Effector CD8-positive, alpha-beta T cell (primary cell): ENCODE measurements around the gene DOCK10.
"Not testable (repeated sequence)": the region's sequence is repeated elsewhere in the genome, so short reads cannot be mapped to it uniquely, and the experiment has no call there.

Source experiments
- DNase-seq: peaks from one replicate; lab custom pipeline; 2025; lab: John Stamatoyannopoulos, UW

Gene DOCK10

GRCh38 chr2:224947566-224947965 is 94.7 kb downstream of the DOCK10 start:
- no peak for DNase-seq

- no peak for DNase-seq
These were observed 95.4 kb downstream of the DOCK10 start for GRCh38 chr2:224946895-224947294.

- DNase-seq, result no peak
These were observed 97.3 kb downstream of the DOCK10 start for GRCh38 chr2:224944707-224945547.

- not testable (repeated sequence) for DNase-seq
These were observed 98.6 kb downstream of the DOCK10 start for GRCh38 chr2:224943601-224944041.

GRCh38 chr2:224941960-224942359 is 100.3 kb downstream of the DOCK10 start:
- no peak for DNase-seq

- DNase-seq, result no peak
These were observed 101.7 kb downstream of the DOCK10 start for GRCh38 chr2:224940618-224941017.

GRCh38 chr2:224938651-224939182 is 103.6 kb downstream of the DOCK10 start:
- DNase-seq, result no peak

GRCh38 chr2:224937887-224938286 is 104.4 kb downstream of the DOCK10 start:
- DNase-seq, result no peak

GRCh38 chr2:224934526-224935188 is 107.6 kb downstream of the DOCK10 start:
- DNase-seq, result no peak

GRCh38 chr2:224933431-224933830 is 108.8 kb downstream of the DOCK10 start:
- no peak for DNase-seq

- DNase-seq, result no peak
These were observed 109.7 kb downstream of the DOCK10 start for GRCh38 chr2:224932522-224932921.

- DNase-seq, result no peak
These were observed 110.3 kb downstream of the DOCK10 start for GRCh38 chr2:224931956-224932355.

GRCh38 chr2:224930990-224931389 is 111.3 kb downstream of the DOCK10 start:
- DNase-seq, result no peak

- no peak for DNase-seq
These were observed 112.1 kb downstream of the DOCK10 start for GRCh38 chr2:224930124-224930523.

- DNase-seq, result no peak
These were observed 112.8 kb downstream of the DOCK10 start for GRCh38 chr2:224929512-224929911.

- peak; percentile 34 for DNase-seq
These were observed 114.6 kb downstream of the DOCK10 start for GRCh38 chr2:224927646-224928173.

- DNase-seq, result no peak
These were observed 115.3 kb downstream of the DOCK10 start for GRCh38 chr2:224927011-224927410.

GRCh38 chr2:224925810-224926100 is 116.5 kb downstream of the DOCK10 start:
- DNase-seq, result no peak

- no peak for DNase-seq
These were observed 117.0 kb downstream of the DOCK10 start for GRCh38 chr2:224925061-224925809.

GRCh38 chr2:224924631-224925030 is 117.6 kb downstream of the DOCK10 start:
- no peak for DNase-seq

- DNase-seq, result no peak
These were observed 120.0 kb downstream of the DOCK10 start for GRCh38 chr2:224922142-224922727.
